Ovary (tissue), 3 donors: ENCODE data around the gene NOD1.

Source experiments
- CTCF ChIP-seq, 3 donors: fragments of 450-650 bp in 2 of 3; fragments of 200-600 bp in 1 of 3; IDR thresholded peaks; one replicate each; pipeline versions ENCODE4 v1.5.1 to v1.8.0; 2016 to 2022; ENCODE audit warnings: antibody characterized with exemption in 3 of 3, mild to moderate bottlenecking in 1 of 3
- POLR2A ChIP-seq: fragments of 450-650 bp; IDR thresholded peaks from one replicate; pipeline ENCODE4 v1.6.1; 2017; ENCODE audit warnings: antibody characterized with exemption, mild to moderate bottlenecking, moderate library complexity
- donor health status: DM: no; HTN: no; CAD: no.

- TF ChIP-seq POLR2A, result no peak
- TF ChIP-seq CTCF (IDR thresholded peaks at IDR 0.05), result no peak
These were observed 48.3 kb downstream of the NOD1 start for GRCh38 chr7:30430276-30430675.
